ENCODE results near the gene PTCD3. TPM values are rescaled to one million over a fixed set of nuclear protein-coding genes. Genes with fewer than 3 reads are reported as not detected.

Gene PTCD3
- polyA plus RNA-seq, 1 donor (not counting 4 experiments of a cell fraction or from before 2014, with no cell fraction given), result 93.1 TPM

GRCh38 chr2:86069783-86070339 lies 36.2 kb upstream of the PTCD3 start:
- dilution Hi-C loops (cut with MboI; ENCODE audit: extremely low pct_ligation_motif_present, low sequenced_read_pairs), result no loop called here
- H3K4me2 ChIP-seq (ENCODE audit: control insufficient read depth, extremely low read depth, insufficient read depth, low read depth, low read length), result no peak overlapping the region
- H3K27ac ChIP-seq (ENCODE audit: control insufficient read depth, insufficient read depth, low read length), result no peak overlapping the region
- DNase-seq (ENCODE audit: low read depth, low spot score) (no peak), FAIRE-seq (no peak)
- H3K27me3 ChIP-seq (ENCODE audit: control insufficient read depth, extremely low read depth, insufficient read depth, low read length), result no peaks in the 10 kb centered on the region
- no peak overlapping the region for H2AFZ ChIP-seq (ENCODE audit: control insufficient read depth, low read length)
- no peaks in the 10 kb centered on the region for H3K9me3 ChIP-seq (ENCODE audit: control insufficient read depth, low read depth, low read length)
- peaks cover 43 to 62% of the 10 kb centered on the region in 2 experiments for H3K36me3 ChIP-seq (ENCODE audit: control insufficient read depth in 2 of 2, extremely low read depth in 1 of 2, insufficient read depth in 2 of 2, low read length in 2 of 2)
- no peaks in the 10 kb centered on the region for H3K79me2 ChIP-seq (ENCODE audit: control insufficient read depth, insufficient read depth, low read length)
- H3K4me3 ChIP-seq (ENCODE audit: control insufficient read depth in 2 of 3, extremely low read depth in 1 of 3, insufficient read depth in 2 of 3, low read depth in 1 of 3, low read length in 3 of 3), result no peak overlapping the region
- TF ChIP-seq CTCF (optimal IDR thresholded peaks at IDR 0.05 in 1 of 3, IDR thresholded peaks at IDR 0.05 in 1 of 3, conservative IDR thresholded peaks at IDR 0.05 in 1 of 3; ENCODE audit: extremely low read depth in 1 of 3, insufficient read depth in 2 of 3, low read length in 3 of 3), result no peak
- no peak for TF ChIP-seq EZH2 (IDR thresholded peaks at IDR 0.05; ENCODE audit: low read length)
- no peak overlapping the region for H3K9ac ChIP-seq (ENCODE audit: control insufficient read depth, extremely low read depth, insufficient read depth, low read length)
- H4K20me1 ChIP-seq (ENCODE audit: control insufficient read depth, extremely low read depth, insufficient read depth, low read length), result peaks cover 3% of the 10 kb centered on the region
- no peaks in the 10 kb centered on the region for H3K4me1 ChIP-seq (ENCODE audit: control insufficient read depth, extremely low read depth, insufficient read depth, low read length)
- no peaks in the 10 kb centered on the region for H3K9me1 ChIP-seq (ENCODE audit: control insufficient read depth, extremely low read depth, insufficient read depth, low read length)

- Histone ChIP-seq H4K20me1 (ENCODE audit: control insufficient read depth, extremely low read depth, insufficient read depth, low read length) (peaks cover 3% of the 10 kb centered on the region), H3K79me2 (ENCODE audit: control insufficient read depth, insufficient read depth, low read length) (no peaks in the 10 kb centered on the region), H3K9ac (ENCODE audit: control insufficient read depth, extremely low read depth, insufficient read depth, low read length) (no peak overlapping the region), H3K27me3 (ENCODE audit: control insufficient read depth, extremely low read depth, insufficient read depth, low read length) (no peaks in the 10 kb centered on the region), H3K9me3 (ENCODE audit: control insufficient read depth, low read depth, low read length) (no peaks in the 10 kb centered on the region), H3K27ac (ENCODE audit: control insufficient read depth, insufficient read depth, low read length) (no peak overlapping the region), H3K36me3 (ENCODE audit: control insufficient read depth in 2 of 2, extremely low read depth in 1 of 2, insufficient read depth in 2 of 2, low read length in 2 of 2) (peaks cover 41 to 62% of the 10 kb centered on the region in 2 experiments), H3K9me1 (ENCODE audit: control insufficient read depth, extremely low read depth, insufficient read depth, low read length) (no peaks in the 10 kb centered on the region), H3K4me1 (ENCODE audit: control insufficient read depth, extremely low read depth, insufficient read depth, low read length) (no peaks in the 10 kb centered on the region), H3K4me2 (ENCODE audit: control insufficient read depth, extremely low read depth, insufficient read depth, low read depth, low read length) (no peak overlapping the region), H2AFZ (ENCODE audit: control insufficient read depth, low read length) (no peak overlapping the region), H3K4me3 (ENCODE audit: control insufficient read depth in 2 of 3, extremely low read depth in 1 of 3, insufficient read depth in 2 of 3, low read depth in 1 of 3, low read length in 3 of 3) (no peak overlapping the region)
- FAIRE-seq, result no peak
- DNase-seq (ENCODE audit: low read depth, low spot score), result no peak
- TF ChIP-seq CTCF (optimal IDR thresholded peaks at IDR 0.05 in 1 of 3, IDR thresholded peaks at IDR 0.05 in 1 of 3, conservative IDR thresholded peaks at IDR 0.05 in 1 of 3; ENCODE audit: extremely low read depth in 1 of 3, insufficient read depth in 2 of 3, low read length in 3 of 3) (no peak), EZH2 (IDR thresholded peaks at IDR 0.05; ENCODE audit: low read length) (no peak)
- dilution Hi-C loops (cut with MboI; ENCODE audit: extremely low pct_ligation_motif_present, low sequenced_read_pairs), result no loop called here
Observed at GRCh38 chr2:86070868-86071267, 35.2 kb upstream of the PTCD3 start.

Data from keratinocyte (primary cell).